Measurements from ENCODE around the gene PDE10A. TPM values are rescaled to one million over a fixed set of nuclear protein-coding genes. Genes with fewer than 3 reads are reported as not detected.
"Not testable (repeated sequence)": the region's sequence is repeated elsewhere in the genome, so short reads cannot be mapped to it uniquely, and the experiment has no call there.

PDE10A gene
- total RNA-seq, 1 donor from 2014 or later = 2.7 TPM

- no peak for ATAC-seq
- H3K27me3 ChIP-seq (ENCODE audit: low read depth) = no peaks in the 10 kb centered on the region
- intact Hi-C loops (cut with DNase I) = no loop called here
Measured at GRCh38 chr6:165611294-165611693, 51.7 kb downstream of the PDE10A start.

GRCh38 chr6:165608577-165608976 lies 54.5 kb downstream of the PDE10A start:
- ATAC-seq; H3K27ac ChIP-seq; H3K4me3 ChIP-seq; H3K9me3 ChIP-seq; DNase-seq; H3K36me3 ChIP-seq; H3K27me3 ChIP-seq (ENCODE audit: low read depth); H3K4me1 ChIP-seq; intact Hi-C loops (cut with DNase I): not testable (repeated sequence)

More at GRCh38 chr6:165611294-165611693, 51.7 kb downstream of the PDE10A start:
- no peak for TF ChIP-seq CTCF (IDR thresholded peaks at IDR 0.05)
- no peak for DNase-seq
- Histone ChIP-seq H3K4me3 (no peak overlapping the region), H3K9me3 (no peaks in the 10 kb centered on the region), H3K27ac (no peak overlapping the region), H3K4me1 (no peaks in the 10 kb centered on the region), H3K36me3 (no peaks in the 10 kb centered on the region)

- Histone ChIP-seq H3K27me3 (ENCODE audit: low read depth) (no peaks in the 10 kb centered on the region), H3K27ac (no peak overlapping the region), H3K4me1 (no peaks in the 10 kb centered on the region), H3K9me3 (no peaks in the 10 kb centered on the region), H3K36me3 (no peaks in the 10 kb centered on the region), H3K4me3 (no peak overlapping the region)
- DNase-seq = no peak
- ATAC-seq = no peak
- intact Hi-C loops (cut with DNase I) = no loop called here
- TF ChIP-seq CTCF (IDR thresholded peaks at IDR 0.05) = no peak
Measured at GRCh38 chr6:165606740-165607008, 56.4 kb downstream of the PDE10A start.

GRCh38 chr6:165605901-165606739 lies 56.9 kb downstream of the PDE10A start:
- H3K4me3 ChIP-seq = no peak overlapping the region
- ATAC-seq (no peak), DNase-seq (no peak)
- H3K27ac ChIP-seq = no peak overlapping the region
- intact Hi-C loops (cut with DNase I) = no loop called here
- H3K4me1 ChIP-seq = no peaks in the 10 kb centered on the region
- H3K9me3 ChIP-seq = no peaks in the 10 kb centered on the region
- TF ChIP-seq CTCF (IDR thresholded peaks at IDR 0.05) = no peak
- H3K36me3 ChIP-seq = no peaks in the 10 kb centered on the region
- H3K27me3 ChIP-seq (ENCODE audit: low read depth) = no peaks in the 10 kb centered on the region

- no peak for TF ChIP-seq CTCF (IDR thresholded peaks at IDR 0.05)
- no peaks in the 10 kb centered on the region for H3K9me3 ChIP-seq
- ATAC-seq (no peak), DNase-seq (no peak)
- H3K36me3 ChIP-seq = no peaks in the 10 kb centered on the region
- no peaks in the 10 kb centered on the region for H3K27me3 ChIP-seq (ENCODE audit: low read depth)
- no peaks in the 10 kb centered on the region for H3K4me1 ChIP-seq
- intact Hi-C loops (cut with DNase I) = no loop called here
- no peak overlapping the region for H3K4me3 ChIP-seq
- H3K27ac ChIP-seq = no peak overlapping the region
Measured at GRCh38 chr6:165605182-165605875, 57.7 kb downstream of the PDE10A start.

GRCh38 chr6:165602291-165602690 lies 60.8 kb downstream of the PDE10A start:
- no peak for ATAC-seq
- no peaks in the 10 kb centered on the region for H3K36me3 ChIP-seq
- no peak overlapping the region for H3K27ac ChIP-seq
- H3K9me3 ChIP-seq = no peaks in the 10 kb centered on the region
- intact Hi-C loops (cut with DNase I) = no loop called here
- no peak for TF ChIP-seq CTCF (IDR thresholded peaks at IDR 0.05)
- H3K4me1 ChIP-seq = no peaks in the 10 kb centered on the region
- no peaks in the 10 kb centered on the region for H3K27me3 ChIP-seq (ENCODE audit: low read depth)
- H3K4me3 ChIP-seq = no peak overlapping the region
- DNase-seq = no peak

Measured in lower lobe of right lung (tissue), 2 donors.